Kidney (tissue), 14 donors: ENCODE results near the gene ST6GAL1. TPM values are rescaled to one million over a fixed set of nuclear protein-coding genes. Genes with fewer than 3 reads are reported as not detected.
A peak's percentile ranks its signal among the peaks of the same experiment; 100 is the strongest.

Experiments used
- DNase-seq, 5 donors: peaks; one replicate each; pipeline ENCODE4 v3.0.0-alpha.2; 2013 to 2020
- FAIRE-seq: peaks from 2 replicates; lab custom pipeline; 2012; peaks lifted over from hg19 to GRCh38; lab: Jason Lieb, UNC
- H3K27ac ChIP-seq, 2 donors: one replicate each; pipeline ENCODE4 v1.7.0; 2013; ENCODE audit warnings: low read depth in 2 of 2, low read length in 2 of 2, inconsistent platforms in 1 of 2
- H3K27me3 ChIP-seq: one replicate; pipeline ENCODE4 v1.7.1; 2013; ENCODE audit warnings: low read length, inconsistent platforms; ENCODE audit not compliant: control insufficient read depth, insufficient read depth
- H3K36me3 ChIP-seq, 3 donors: one replicate each; pipeline versions ENCODE4 v1.7.0 to v1.7.1; 2013; ENCODE audit warnings: low read length in 3 of 3, control low read depth in 1 of 3, inconsistent platforms in 1 of 3; ENCODE audit not compliant: insufficient read depth in 3 of 3, control insufficient read depth in 2 of 3
- H3K4me1 ChIP-seq, 3 donors: one replicate each; pipeline versions ENCODE4 v1.7.0 to v1.7.1; 2013; ENCODE audit warnings: low read length in 3 of 3, inconsistent platforms in 1 of 3, low read depth in 1 of 3; ENCODE audit not compliant: control insufficient read depth in 2 of 3, insufficient read depth in 2 of 3
- H3K4me3 ChIP-seq, 3 donors: one replicate each; pipeline versions ENCODE4 v1.7.0 to v1.8.1; 2013; ENCODE audit warnings: low read length in 3 of 3, control low read depth in 1 of 3, inconsistent platforms in 1 of 3
- H3K9ac ChIP-seq, 3 donors: one replicate each; pipeline versions ENCODE4 v1.7.0 to v1.7.1; 2013; ENCODE audit warnings: low read length in 3 of 3, control low read depth in 1 of 3, inconsistent platforms in 1 of 3
- H3K9me3 ChIP-seq, 3 donors: one replicate each; pipeline versions ENCODE4 v1.7.0 to v1.7.1; 2013; ENCODE audit warnings: low read length in 3 of 3, control low read depth in 1 of 3, inconsistent platforms in 1 of 3; ENCODE audit not compliant: control insufficient read depth in 2 of 3, insufficient read depth in 1 of 3
- intact Hi-C: fragments of 100-400 bp; cut with DNase I; formaldehyde crosslinking; loops from one replicate; pipeline ENCODE4 v1.11.1; 2022
- polyA plus RNA-seq: library from polyadenylated mRNA; stranded (reverse); fragments of 350-450 nt; fragmentation: Illumina TruSeq; extraction: RNeasy Lipid Tissue Mini Kit (QIAGEN cat#74804); gene quantifications from one replicate; pipeline ENCODE4 v1.2.3, GENCODE V29; 2014; ENCODE audit warnings: low read depth, low replicate concordance; ENCODE audit not compliant: insufficient read depth
- total RNA-seq: library from RNA; stranded (reverse); fragmentation: NEBNext Ultra II Directional; extraction: Animal tissue kit (Norgen Biotek cat#: 25700); gene quantifications from one replicate; pipeline ENCODE4 v1.2.1, GENCODE V29; 2021
- TF ChIP-seq, protein P1 (sequence below): IDR thresholded peaks from 3 replicates; pipeline ENCODE4 v1.5.1; 2012; ENCODE audit warnings: mild to moderate bottlenecking, moderate library complexity, borderline replicate concordance; ENCODE audit not compliant: insufficient read depth; ENCODE audit errors: extremely low read depth
- donor health status: control.
- donor health status: control.
- donor health status: control.
- donor health status: control.
- donor health status: control.
- donor health status: DM: yes; HTN: yes; CAD: no.
- donor health status: Normal renal cell carcinoma (clear cell type).

The ST6GAL1 gene
- total and polyA plus RNA-seq, 2 donors from 2014 or later, result 62.6 to 236 TPM

DNA sequence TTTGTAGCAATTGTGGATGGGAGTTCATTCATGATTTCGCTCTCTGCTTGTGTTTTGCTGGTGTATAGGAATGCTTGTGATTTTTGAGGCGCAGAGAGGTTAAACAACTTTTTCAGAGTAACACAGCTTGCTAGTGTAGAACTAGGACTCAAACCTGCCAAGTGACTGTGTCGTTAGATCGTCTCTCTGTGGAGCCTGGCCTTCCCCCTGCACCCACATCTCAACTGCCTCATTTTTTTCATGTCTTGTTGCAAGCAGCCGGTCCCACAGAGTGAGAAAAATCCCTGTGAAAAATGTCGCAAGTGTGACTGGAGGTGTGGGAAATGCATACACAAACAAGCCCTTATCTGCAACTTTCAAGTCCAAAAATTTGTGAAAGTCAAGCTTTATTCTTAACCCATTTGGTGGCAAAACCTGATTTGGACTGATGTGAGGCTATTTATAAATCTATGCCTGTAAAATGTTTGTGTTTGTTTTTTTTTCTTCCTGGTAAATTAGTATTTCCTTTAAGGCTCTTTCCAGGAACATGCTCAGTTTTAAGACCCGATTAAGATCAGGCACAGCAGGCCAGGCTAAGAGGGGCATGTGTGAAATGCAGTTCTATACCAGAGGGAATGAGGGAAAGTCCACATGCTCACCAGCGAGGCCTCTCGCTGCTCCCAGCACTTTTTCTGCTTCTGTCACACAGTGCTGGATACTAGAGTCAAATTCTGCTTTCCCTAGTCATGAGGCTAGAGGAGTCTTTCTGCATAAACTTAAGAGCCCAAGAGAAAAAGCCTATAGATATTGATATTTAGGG lies 25.8 kb downstream of the ST6GAL1 start:
- no peaks in the 10 kb centered on the region for H3K36me3 ChIP-seq
- intact Hi-C loops, result no loop called here
- TF ChIP-seq, protein P1, sequence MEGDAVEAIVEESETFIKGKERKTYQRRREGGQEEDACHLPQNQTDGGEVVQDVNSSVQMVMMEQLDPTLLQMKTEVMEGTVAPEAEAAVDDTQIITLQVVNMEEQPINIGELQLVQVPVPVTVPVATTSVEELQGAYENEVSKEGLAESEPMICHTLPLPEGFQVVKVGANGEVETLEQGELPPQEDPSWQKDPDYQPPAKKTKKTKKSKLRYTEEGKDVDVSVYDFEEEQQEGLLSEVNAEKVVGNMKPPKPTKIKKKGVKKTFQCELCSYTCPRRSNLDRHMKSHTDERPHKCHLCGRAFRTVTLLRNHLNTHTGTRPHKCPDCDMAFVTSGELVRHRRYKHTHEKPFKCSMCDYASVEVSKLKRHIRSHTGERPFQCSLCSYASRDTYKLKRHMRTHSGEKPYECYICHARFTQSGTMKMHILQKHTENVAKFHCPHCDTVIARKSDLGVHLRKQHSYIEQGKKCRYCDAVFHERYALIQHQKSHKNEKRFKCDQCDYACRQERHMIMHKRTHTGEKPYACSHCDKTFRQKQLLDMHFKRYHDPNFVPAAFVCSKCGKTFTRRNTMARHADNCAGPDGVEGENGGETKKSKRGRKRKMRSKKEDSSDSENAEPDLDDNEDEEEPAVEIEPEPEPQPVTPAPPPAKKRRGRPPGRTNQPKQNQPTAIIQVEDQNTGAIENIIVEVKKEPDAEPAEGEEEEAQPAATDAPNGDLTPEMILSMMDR, result no peak
- H3K4me3 ChIP-seq, result no peak overlapping the region
- H3K9me3 ChIP-seq, result no peaks in the 10 kb centered on the region
- H3K27me3 ChIP-seq, result no peaks in the 10 kb centered on the region
- DNase-seq (peak in 1 of 5 donors; percentile 52), FAIRE-seq (no peak)
- H3K9ac ChIP-seq, result no peak overlapping the region
- peaks cover 0 to 6% (median 4%) of the 10 kb centered on the region in 3 donors for H3K4me1 ChIP-seq
- peak overlapping the region in 1 of 2 donors; percentile 24 for H3K27ac ChIP-seq

DNA sequence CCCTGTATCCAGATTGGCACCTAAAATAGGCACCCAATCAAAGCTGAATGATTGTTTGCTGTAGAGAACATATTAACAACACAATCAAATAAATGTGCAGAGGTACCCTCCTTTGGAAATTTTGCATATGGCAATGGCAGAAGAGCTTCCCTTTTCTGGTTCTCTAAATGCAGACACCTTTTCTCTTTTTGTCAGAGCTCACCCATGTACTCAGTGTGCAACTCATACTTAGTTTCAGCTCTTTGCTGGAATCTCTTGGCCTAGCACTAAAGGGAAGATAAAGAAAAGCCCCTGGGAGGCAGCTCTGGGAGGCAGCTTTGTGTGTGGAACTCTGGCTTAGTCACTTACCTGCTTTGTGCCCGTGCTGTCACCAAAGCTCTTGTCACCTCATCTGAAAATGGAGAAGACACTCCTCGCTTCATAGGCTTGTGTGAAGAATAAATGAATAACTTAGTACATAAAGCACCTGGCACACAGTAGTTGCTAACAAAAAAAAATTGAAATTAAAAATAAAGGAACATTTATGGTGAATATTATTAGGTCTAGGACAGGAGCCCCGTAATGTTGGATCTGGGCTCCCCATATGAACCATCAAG lies 28.8 kb downstream of the ST6GAL1 start:
- H3K36me3 ChIP-seq, result no peaks in the 10 kb centered on the region
- H3K27ac ChIP-seq, result no peak overlapping the region
- FAIRE-seq (no peak), DNase-seq (no peak)
- peaks cover 0 to 21% (median 4%) of the 10 kb centered on the region in 3 donors for H3K4me1 ChIP-seq
- TF ChIP-seq, protein P1, result no peak
- intact Hi-C loops, result no loop called here
- H3K27me3 ChIP-seq, result no peaks in the 10 kb centered on the region
- no peaks in the 10 kb centered on the region for H3K9me3 ChIP-seq
- no peak overlapping the region for H3K4me3 ChIP-seq
- H3K9ac ChIP-seq, result no peak overlapping the region

DNA sequence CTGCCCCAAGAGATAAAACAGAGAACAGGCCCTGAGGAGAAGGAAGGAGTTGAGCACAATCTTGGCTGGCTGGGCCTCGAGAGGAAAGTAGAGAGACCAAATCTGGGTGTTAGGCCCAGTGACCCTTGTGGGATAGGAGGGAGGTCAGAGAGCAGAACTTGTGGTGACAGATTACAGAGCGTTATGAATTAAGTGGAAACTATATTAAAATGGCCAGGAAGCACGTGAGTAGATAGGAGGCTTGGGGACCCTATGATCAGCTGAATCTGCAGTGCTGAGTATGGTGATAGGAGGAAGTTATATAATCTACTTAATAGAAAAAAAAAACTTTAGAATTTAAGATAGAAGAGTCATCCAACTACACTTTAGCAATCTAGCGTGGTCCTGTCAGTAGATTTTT lies 30.0 kb downstream of the ST6GAL1 start:
- Histone ChIP-seq H3K4me1 (peaks cover 0 to 24% (median 4%) of the 10 kb centered on the region in 3 donors), H3K4me3 (no peak overlapping the region), H3K9ac (no peak overlapping the region), H3K27ac (no peak overlapping the region), H3K27me3 (no peaks in the 10 kb centered on the region), H3K36me3 (no peaks in the 10 kb centered on the region), H3K9me3 (no peaks in the 10 kb centered on the region)
- TF ChIP-seq, protein P1, result no peak
- intact Hi-C loops, result no loop called here
- DNase-seq (no peak), FAIRE-seq (no peak)
